Thoracic aorta (tissue), 2 donors: ENCODE data around the gene NPHP4. TPM values are rescaled to one million over a fixed set of nuclear protein-coding genes. Genes with fewer than 3 reads are reported as not detected.

Source experiments
- ATAC-seq: fragments of 150-250 bp; one replicate; pipeline ENCODE4 v1.8.0; 2017; ENCODE audit warnings: low read depth; ENCODE audit not compliant: insufficient number of reproducible peaks, low FRiP score
- DNase-seq: peaks from one replicate; pipeline ENCODE4 v3.0.0-alpha.2; 2020; ENCODE audit warnings: low spot score
- H3K27ac ChIP-seq, 2 donors: fragments of 200-600 bp; sonication (generic); 1 replicate in 1 of 2; 2 replicates in 1 of 2; pipeline ENCODE4 v1.5.1; 2016; ENCODE audit warnings: mild to moderate bottlenecking in 2 of 2, moderate library complexity in 2 of 2
- H3K27me3 ChIP-seq: fragments of 200-600 bp; sonication (generic); replicated peaks from 2 replicates; pipeline ENCODE4 v1.6.0; 2016; ENCODE audit warnings: mild to moderate bottlenecking; ENCODE audit not compliant: insufficient read depth
- H3K36me3 ChIP-seq: fragments of 200-600 bp; sonication (generic); one replicate; pipeline ENCODE4 v1.5.1; 2016
- H3K4me1 ChIP-seq, 2 donors: fragments of 200-600 bp; sonication (generic); 1 replicate in 1 of 2; 2 replicates in 1 of 2; pipeline versions ENCODE4 v1.5.1 to v1.6.0; 2016; ENCODE audit warnings: low read depth in 2 of 2, mild to moderate bottlenecking in 1 of 2; ENCODE audit not compliant: control insufficient read depth in 1 of 2
- H3K4me3 ChIP-seq: fragments of 200-600 bp; sonication (generic); 2 replicates; pipeline ENCODE4 v1.5.1; 2016; ENCODE audit warnings: mild to moderate bottlenecking
- H3K9me3 ChIP-seq: fragments of 200-600 bp; sonication (generic); 2 replicates; pipeline ENCODE4 v1.5.1; 2016
- total RNA-seq, 2 donors: library from RNA; depleted of rRNA; stranded (reverse); fragments of >200 nt; gene quantifications; one replicate each; pipeline versions ENCODE4 v1.1.0 to v1.2.3, GENCODE V29; 2016
- TF ChIP-seq, protein P1 (sequence below): fragments of 200-600 bp; sonication (generic); IDR thresholded peaks from one replicate; pipeline ENCODE4 v1.5.1; 2019; ENCODE audit warnings: antibody characterized with exemption

NPHP4 gene
- total RNA-seq, 2 donors from 2014 or later: 11.4 to 15.1 TPM

GRCh38 chr1:5872886-5873285, 119.3 kb downstream of the NPHP4 start:
- Histone ChIP-seq H3K36me3 (peaks cover 10% of the 10 kb centered on the region), H3K27me3 (no peaks in the 10 kb centered on the region), H3K27ac (no peak overlapping the region), H3K4me3 (no peak overlapping the region), H3K4me1 (no peaks in the 10 kb centered on the region), H3K9me3 (no peaks in the 10 kb centered on the region)
- ATAC-seq (no peak), DNase-seq (no peak)
- TF ChIP-seq, protein P1, sequence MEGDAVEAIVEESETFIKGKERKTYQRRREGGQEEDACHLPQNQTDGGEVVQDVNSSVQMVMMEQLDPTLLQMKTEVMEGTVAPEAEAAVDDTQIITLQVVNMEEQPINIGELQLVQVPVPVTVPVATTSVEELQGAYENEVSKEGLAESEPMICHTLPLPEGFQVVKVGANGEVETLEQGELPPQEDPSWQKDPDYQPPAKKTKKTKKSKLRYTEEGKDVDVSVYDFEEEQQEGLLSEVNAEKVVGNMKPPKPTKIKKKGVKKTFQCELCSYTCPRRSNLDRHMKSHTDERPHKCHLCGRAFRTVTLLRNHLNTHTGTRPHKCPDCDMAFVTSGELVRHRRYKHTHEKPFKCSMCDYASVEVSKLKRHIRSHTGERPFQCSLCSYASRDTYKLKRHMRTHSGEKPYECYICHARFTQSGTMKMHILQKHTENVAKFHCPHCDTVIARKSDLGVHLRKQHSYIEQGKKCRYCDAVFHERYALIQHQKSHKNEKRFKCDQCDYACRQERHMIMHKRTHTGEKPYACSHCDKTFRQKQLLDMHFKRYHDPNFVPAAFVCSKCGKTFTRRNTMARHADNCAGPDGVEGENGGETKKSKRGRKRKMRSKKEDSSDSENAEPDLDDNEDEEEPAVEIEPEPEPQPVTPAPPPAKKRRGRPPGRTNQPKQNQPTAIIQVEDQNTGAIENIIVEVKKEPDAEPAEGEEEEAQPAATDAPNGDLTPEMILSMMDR: no peak

- Histone ChIP-seq H3K4me3 (no peak overlapping the region), H3K36me3 (peaks cover 6% of the 10 kb centered on the region), H3K4me1 (no peaks in the 10 kb centered on the region), H3K27ac (no peak overlapping the region), H3K9me3 (no peaks in the 10 kb centered on the region), H3K27me3 (no peaks in the 10 kb centered on the region)
- TF ChIP-seq, protein P1: no peak
- DNase-seq (no peak), ATAC-seq (no peak)
Measured at GRCh38 chr1:5868931-5869500, 123.2 kb downstream of the NPHP4 start.

GRCh38 chr1:5865774-5866173, 126.5 kb downstream of the NPHP4 start:
- Histone ChIP-seq H3K4me1 (no peaks in the 10 kb centered on the region), H3K9me3 (no peaks in the 10 kb centered on the region), H3K27ac (no peak overlapping the region), H3K36me3 (peaks cover 11% of the 10 kb centered on the region), H3K4me3 (no peak overlapping the region), H3K27me3 (no peaks in the 10 kb centered on the region)
- ATAC-seq (no peak), DNase-seq (no peak)
- TF ChIP-seq, protein P1: no peak

DNA sequence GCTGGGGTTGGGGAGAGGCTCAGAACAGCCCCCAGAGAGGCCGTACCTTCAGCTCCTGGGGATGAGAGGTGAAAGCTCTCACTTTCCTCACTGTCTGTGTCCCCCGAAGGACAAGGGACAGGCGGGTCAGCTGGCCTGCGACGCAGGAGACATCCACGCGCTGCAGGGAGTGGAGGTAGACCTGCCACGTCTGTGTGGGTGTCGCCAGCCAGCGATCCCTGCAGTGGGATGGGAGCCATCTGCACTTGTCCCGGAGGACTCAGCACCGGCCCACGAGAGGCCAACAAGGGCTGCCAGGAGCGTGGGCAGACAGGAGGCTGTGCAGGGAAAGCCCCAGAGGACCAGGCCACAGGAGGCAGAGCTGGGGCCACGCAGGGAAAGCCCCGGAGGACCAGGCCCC, 127.2 kb downstream of the NPHP4 start:
- DNase-seq: no peak
- Histone ChIP-seq H3K27ac (no peak overlapping the region), H3K4me3 (no peak overlapping the region), H3K4me1 (no peaks in the 10 kb centered on the region), H3K27me3 (no peaks in the 10 kb centered on the region), H3K36me3 (peaks cover 11% of the 10 kb centered on the region), H3K9me3 (no peaks in the 10 kb centered on the region)
- ATAC-seq: no peak
- TF ChIP-seq, protein P1: no peak

- H3K36me3 ChIP-seq: peaks cover 11% of the 10 kb centered on the region
- H3K9me3 ChIP-seq: no peaks in the 10 kb centered on the region
- no peaks in the 10 kb centered on the region for H3K4me1 ChIP-seq
- TF ChIP-seq, protein P1: no peak
- no peak for DNase-seq
- no peak for ATAC-seq
- no peak overlapping the region for H3K27ac ChIP-seq
- no peak overlapping the region for H3K4me3 ChIP-seq
- H3K27me3 ChIP-seq: no peaks in the 10 kb centered on the region
Measured at GRCh38 chr1:5864256-5864655, 128.0 kb downstream of the NPHP4 start.
